K562 (cell line): Measurements from ENCODE around the gene SDCCAG8. TPM values are rescaled to one million over a fixed set of nuclear protein-coding genes. Genes with fewer than 3 reads are reported as not detected.
A peak's percentile ranks its signal among the peaks of the same experiment; 100 is the strongest.

Experiments used
- ARID3B ChIP-seq: fragments of 250-450 bp; sonication (Bioruptor Pico); IDR thresholded peaks from 2 replicates; pipeline ENCODE4 v1.4.0; 2020; ENCODE audit warnings: borderline replicate concordance
- ATF3 ChIP-seq, 2 experiments: fragments of 450-650 bp in 1 of 2; sonication (generic) in 1 of 2; formaldehyde crosslinking in 1 of 2; IDR thresholded peaks in 1 of 2; conservative IDR thresholded peaks in 1 of 2; 2 replicates each; pipeline versions ENCODE4 v1.6.1 to v1.8.1; 2016 to 2023; ENCODE audit warnings: mild to moderate bottlenecking in 2 of 2, moderate library complexity in 2 of 2, inconsistent platforms in 1 of 2, missing genetic modification reagents in 1 of 2
- BCL6 ChIP-seq: fragments of 250-450 bp; sonication (Bioruptor Pico); IDR thresholded peaks from 2 replicates; pipeline ENCODE4 v1.4.0; 2020
- CC2D1A ChIP-seq: fragments of 450-650 bp; IDR thresholded peaks from 2 replicates; pipeline ENCODE4 v1.6.1; 2017; ENCODE audit warnings: mild to moderate bottlenecking
- CHD4 ChIP-seq: fragments of 200-600 bp; sonication (generic); IDR thresholded peaks from 3 replicates; pipeline ENCODE4 v1.6.1; 2012; ENCODE audit warnings: low read depth, mild to moderate bottlenecking, mixed read lengths, low read length, inconsistent platforms; ENCODE audit not compliant: insufficient read depth, insufficient replicate concordance, poor library complexity, severe bottlenecking
- E2F3 ChIP-seq: fragments of 250-450 bp; sonication (Bioruptor Pico); IDR thresholded peaks from 2 replicates; pipeline ENCODE4 v1.4.0; 2020; ENCODE audit warnings: mild to moderate bottlenecking
- EGR1 ChIP-seq: fragments of 450-650 bp; conservative IDR thresholded peaks from 2 replicates; pipeline ENCODE4 v1.6.1; 2017; ENCODE audit warnings: mild to moderate bottlenecking
- ETV1 ChIP-seq: fragments of 450-650 bp; conservative IDR thresholded peaks from 2 replicates; pipeline ENCODE4 v1.6.1; 2016; ENCODE audit warnings: missing genetic modification characterization, control low read depth, low read depth, missing compliant biosample characterization
- KLF13 ChIP-seq: fragments of 450-650 bp; IDR thresholded peaks from 2 replicates; pipeline ENCODE4 v1.6.1; 2016; ENCODE audit warnings: missing genetic modification characterization, low read depth, mild to moderate bottlenecking, missing compliant biosample characterization, moderate library complexity, borderline replicate concordance
- MEF2A ChIP-seq: IDR thresholded peaks from 2 replicates; pipeline ENCODE4 v1.6.1; 2011; ENCODE audit warnings: low read depth, mild to moderate bottlenecking, low read length, moderate library complexity; ENCODE audit not compliant: control insufficient read depth
- MLX ChIP-seq, 2 experiments: fragments of 450-650 bp in 1 of 2; sonication (generic) in 1 of 2; formaldehyde crosslinking; conservative IDR thresholded peaks; 2 replicates each; pipeline versions ENCODE4 v1.4.0 to v1.8.1; 2020 to 2022; ENCODE audit warnings: mild to moderate bottlenecking in 1 of 2, missing genetic modification reagents in 1 of 2
- PHTF2 ChIP-seq: fragments of 250-450 bp; sonication (Bioruptor Pico); IDR thresholded peaks from 2 replicates; pipeline ENCODE4 v1.5.0; 2021; ENCODE audit warnings: mild to moderate bottlenecking
- PKNOX1 ChIP-seq: fragments of 450-650 bp; IDR thresholded peaks from 2 replicates; pipeline ENCODE4 v1.6.1; 2016
- SMARCC2 ChIP-seq: fragments of 450-650 bp; IDR thresholded peaks from 2 replicates; pipeline ENCODE4 v1.6.1; 2017; ENCODE audit warnings: antibody characterized with exemption, moderate library complexity, mild to moderate bottlenecking, low read depth
- SUPT5H ChIP-seq: fragments of 450-650 bp; IDR thresholded peaks from 2 replicates; pipeline ENCODE4 v1.6.1; 2016
- TFAM ChIP-seq: fragments of 250-450 bp; sonication (Bioruptor Pico); conservative IDR thresholded peaks from 2 replicates; pipeline ENCODE4 v1.5.0; 2021; ENCODE audit warnings: mild to moderate bottlenecking, moderate library complexity
- TSC22D4 ChIP-seq: fragments of 450-650 bp; IDR thresholded peaks from 2 replicates; pipeline ENCODE4 v1.6.1; 2016; ENCODE audit warnings: missing genetic modification characterization, missing biosample characterization, control low read depth
- ZNF143 ChIP-seq: sonication (generic); formaldehyde crosslinking; IDR thresholded peaks from 2 replicates; pipeline ENCODE4 v1.9.0; 2022; ENCODE audit warnings: mild to moderate bottlenecking, missing genetic modification reagents
- ZNF174 ChIP-seq: fragments of 250-450 bp; sonication (Bioruptor Pico); IDR thresholded peaks from 2 replicates; pipeline ENCODE4 v1.4.0; 2020; ENCODE audit warnings: mild to moderate bottlenecking
- ZNF592 ChIP-seq: fragments of 450-650 bp; IDR thresholded peaks from 2 replicates; pipeline ENCODE4 v1.6.1; 2017; ENCODE audit warnings: antibody characterized with exemption, mild to moderate bottlenecking
- ZNF76 ChIP-seq: fragments of 250-450 bp; sonication (Bioruptor Pico); IDR thresholded peaks from 2 replicates; pipeline ENCODE4 v1.4.0; 2020; ENCODE audit warnings: mild to moderate bottlenecking, moderate library complexity, borderline replicate concordance
- polyA plus RNA-seq, 8 experiments: library from polyadenylated mRNA; depleted of rRNA in 4 of 8; stranded (reverse) in 5 of 8; unstranded in 3 of 8; fragments of >200 nt; fragmentation: Nextera tagmentation in 2 of 8; fragmentation: Illumina TruSeq in 1 of 8; extraction: Ambion mirVana in 2 of 8; extraction: Trizol in 1 of 8; gene quantifications; 2 replicates each; pipeline versions ENCODE4 v1.2.1 to v1.2.3, GENCODE V29; 2011 to 2014; ENCODE audit warnings: inconsistent platforms in 1 of 8, missing spikeins in 1 of 8
- total RNA-seq, 7 experiments: library from RNA; depleted of rRNA in 6 of 7; stranded (reverse); fragments of >200 nt in 6 of 7; fragmentation: Illumina TruSeq in 2 of 7; extraction: Trizol in 2 of 7; gene quantifications; 2 replicates each; pipeline versions ENCODE4 v1.2.1 to v1.2.3, GENCODE V29; 2011 to 2021; ENCODE audit warnings: low replicate concordance in 1 of 7

Gene SDCCAG8
- total and polyA plus RNA-seq, 9 of the 15 experiments (the other 6 are each of a cell fraction or from before 2014, with no cell fraction given): 17.9 to 36.7 (median 25.4) TPM

- 0 out of 2 replicates have a peak, but pooled peaks have one; percentile 7 for TF ChIP-seq ATF3 (IDR thresholded peaks at IDR 0.05)
- TF ChIP-seq ATF3 (CRISPR knock-in tag; conservative IDR thresholded peaks at IDR 0.05): no peak
- no peak for TF ChIP-seq CC2D1A
- no peak for TF ChIP-seq ZNF174 (CRISPR knock-in tag)
- TF ChIP-seq SMARCC2: no peak
- peak; percentile 48; the same call in 1 of the 2 replicates for TF ChIP-seq ETV1 (tag)
- no peak for TF ChIP-seq PHTF2 (CRISPR knock-in tag)
- no peak for TF ChIP-seq ZNF143 (CRISPR knock-in tag)
- TF ChIP-seq PKNOX1: peak; percentile 20; the same call in 1 of the 2 replicates
- no peak for TF ChIP-seq CHD4
- TF ChIP-seq SUPT5H: no peak
- TF ChIP-seq TSC22D4 (tag): no peak
- TF ChIP-seq BCL6 (CRISPR knock-in tag): no peak
- TF ChIP-seq MEF2A: no peak
- no peak for TF ChIP-seq KLF13 (tag)
- no peak for TF ChIP-seq ZNF592
- no peak for TF ChIP-seq TFAM
- peak; percentile 55 for TF ChIP-seq EGR1
- TF ChIP-seq ARID3B (CRISPR knock-in tag): no peak
- TF ChIP-seq E2F3 (CRISPR knock-in tag): no peak
- no peak for TF ChIP-seq ZNF76 (CRISPR knock-in tag)
- TF ChIP-seq MLX (CRISPR knock-in tag; conservative IDR thresholded peaks at IDR 0.05): no peak
Observed at GRCh38 chr1:243421784-243422183, 165.9 kb downstream of the SDCCAG8 start (continued).
